NOMO-1 treated with dmso at 0.1 percent for 144 hours (cell line): Measurements from ENCODE around the gene CHMP2B.
A peak's percentile ranks its signal among the peaks of the same experiment; 100 is the strongest.
"Not testable (repeated sequence)": the region's sequence is repeated elsewhere in the genome, so short reads cannot be mapped to it uniquely, and the experiment has no call there.

Source experiments
- DNase-seq: peaks from one replicate; lab custom pipeline; 2025; ENCODE audit not compliant: unreplicated experiment; lab: John Stamatoyannopoulos, UW

CHMP2B gene

DNA sequence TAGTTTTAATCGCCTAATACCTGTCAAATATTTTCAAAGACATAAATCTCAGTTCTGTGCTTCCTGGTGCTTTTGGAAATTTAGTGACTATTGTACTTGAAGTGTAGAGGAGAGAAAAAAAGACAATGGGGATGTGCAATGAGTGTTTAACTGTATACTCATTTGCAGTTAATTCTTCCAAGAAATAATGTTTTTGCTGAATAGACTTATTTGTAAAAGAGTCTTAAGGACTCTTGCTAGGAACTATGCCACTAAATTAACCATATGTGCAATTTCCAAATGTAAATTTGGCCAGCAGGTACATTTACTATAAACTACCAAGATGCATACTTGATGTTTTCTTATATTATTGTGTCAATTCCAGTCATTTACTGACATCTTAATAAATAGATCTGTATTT is 2.0 kb downstream of the CHMP2B start:
- DNase-seq: no peak

- DNase-seq: no peak
These were observed 6.7 kb downstream of the CHMP2B start for GRCh38 chr3:87233805-87234204.

GRCh38 chr3:87236093-87236492 is 9.0 kb downstream of the CHMP2B start:
- no peak for DNase-seq

- DNase-seq: no peak
These were observed 19.7 kb downstream of the CHMP2B start for GRCh38 chr3:87246662-87247429.

GRCh38 chr3:87247430-87247773 is 20.3 kb downstream of the CHMP2B start:
- DNase-seq: no peak

DNA sequence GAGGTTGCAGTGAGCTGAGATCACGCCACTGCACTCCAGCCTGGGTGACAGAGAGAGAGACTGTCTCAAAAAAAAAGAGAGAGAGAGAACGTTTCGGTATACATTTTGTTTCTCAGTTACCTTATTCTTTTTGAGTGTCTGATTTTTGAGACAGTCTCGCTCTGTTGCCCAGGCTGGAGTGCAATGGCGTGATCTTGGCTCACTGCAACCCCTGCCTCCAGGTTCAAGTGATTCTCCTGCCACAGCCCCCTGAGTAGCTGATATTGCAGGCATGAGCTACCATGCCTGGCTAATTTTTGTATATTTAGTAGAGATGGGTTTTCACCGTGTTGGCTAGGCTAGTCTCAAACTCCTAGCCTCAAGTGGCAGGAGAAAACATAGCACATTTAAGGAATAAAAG is 21.1 kb downstream of the CHMP2B start:
- DNase-seq: not testable (repeated sequence)

DNA sequence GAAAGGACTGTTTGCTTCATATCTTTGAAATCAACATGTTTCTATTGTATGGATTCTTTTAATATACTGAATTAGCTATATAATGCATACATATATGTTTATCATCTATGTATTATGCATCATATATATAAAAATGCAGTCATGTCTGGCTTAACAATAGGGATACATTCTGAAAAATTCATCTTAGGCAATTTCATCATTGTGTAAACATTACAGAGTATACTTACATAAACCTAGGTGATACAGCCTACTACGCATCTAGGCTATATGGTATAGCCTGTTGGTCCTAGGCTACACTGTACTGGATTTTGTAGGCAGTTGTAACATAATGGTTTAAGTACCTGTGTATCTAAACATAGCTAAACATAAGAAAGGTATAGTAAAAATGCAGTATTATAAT is 21.7 kb downstream of the CHMP2B start:
- DNase-seq: no peak

DNA sequence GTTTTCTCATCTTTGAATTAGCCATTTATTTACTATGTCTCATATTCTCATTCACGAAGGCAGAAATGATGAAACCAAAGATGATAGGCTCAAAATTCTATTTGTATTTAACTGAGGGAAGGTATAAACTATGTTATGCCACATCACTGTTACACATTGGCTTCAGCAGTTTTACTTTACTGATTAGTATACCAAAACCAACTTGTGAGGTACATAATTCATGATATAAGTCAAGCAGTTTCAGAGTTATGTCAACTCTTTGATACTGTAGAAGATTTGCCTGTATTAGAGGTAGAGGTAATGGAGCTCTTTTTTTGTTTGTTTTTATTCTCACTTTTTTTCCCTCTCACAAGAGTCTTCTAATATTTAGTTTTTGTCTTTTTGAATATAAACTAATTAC is 22.9 kb downstream of the CHMP2B start:
- DNase-seq: no peak

GRCh38 chr3:87260270-87260669 is 33.2 kb downstream of the CHMP2B start:
- DNase-seq: no peak

DNA sequence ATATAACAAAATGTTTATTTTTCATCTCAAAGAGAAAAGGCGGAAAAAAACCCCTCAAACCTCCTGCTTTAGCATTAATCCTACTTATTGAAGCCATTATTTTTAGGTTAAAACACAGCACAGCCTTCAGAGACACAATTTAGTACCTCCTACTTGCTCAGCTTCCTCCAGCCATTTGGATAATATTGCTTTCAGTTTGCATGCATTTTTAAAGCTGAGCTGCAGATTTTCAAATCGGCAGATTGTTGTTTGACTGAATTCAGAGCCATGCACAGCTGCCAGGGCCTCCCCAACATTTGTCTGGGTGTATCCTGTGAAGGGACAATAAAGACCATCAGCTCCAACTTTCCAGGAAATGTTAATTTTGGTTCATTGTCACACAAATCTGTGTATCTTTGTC is 34.8 kb downstream of the CHMP2B start:
- no peak for DNase-seq

DNA sequence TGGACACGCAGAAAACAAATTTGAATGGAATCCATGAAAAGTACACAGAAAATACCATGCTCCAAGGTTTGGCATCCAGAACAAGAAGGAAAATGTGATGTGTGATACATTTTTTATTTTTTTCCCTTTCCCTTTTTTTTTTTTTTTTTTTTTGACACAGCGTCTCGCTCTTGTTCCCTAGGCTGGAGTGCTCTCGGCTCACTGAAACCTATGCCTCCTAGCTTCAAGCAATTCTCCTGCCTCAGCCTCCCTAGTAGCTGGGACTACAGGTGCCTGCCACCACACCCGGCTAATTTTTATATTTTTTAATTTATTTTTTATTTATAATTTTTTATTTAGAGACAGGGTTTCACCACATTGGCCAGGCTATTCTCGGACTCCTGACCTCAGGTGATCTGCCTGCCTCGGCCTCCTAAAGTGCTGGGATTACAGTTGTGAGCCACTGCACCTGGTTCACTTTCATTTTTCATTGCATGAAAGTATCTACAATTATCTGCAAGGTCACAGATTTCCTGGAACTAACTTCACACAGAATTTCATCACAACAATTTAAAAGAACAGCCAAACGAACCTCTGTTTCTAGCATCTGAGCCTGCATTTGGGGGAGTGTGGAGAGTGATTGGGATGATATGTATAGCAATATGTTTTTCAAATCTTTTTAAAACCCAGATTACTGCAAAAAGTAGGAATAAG is 41.0 kb downstream of the CHMP2B start:
- no peak for DNase-seq

DNA sequence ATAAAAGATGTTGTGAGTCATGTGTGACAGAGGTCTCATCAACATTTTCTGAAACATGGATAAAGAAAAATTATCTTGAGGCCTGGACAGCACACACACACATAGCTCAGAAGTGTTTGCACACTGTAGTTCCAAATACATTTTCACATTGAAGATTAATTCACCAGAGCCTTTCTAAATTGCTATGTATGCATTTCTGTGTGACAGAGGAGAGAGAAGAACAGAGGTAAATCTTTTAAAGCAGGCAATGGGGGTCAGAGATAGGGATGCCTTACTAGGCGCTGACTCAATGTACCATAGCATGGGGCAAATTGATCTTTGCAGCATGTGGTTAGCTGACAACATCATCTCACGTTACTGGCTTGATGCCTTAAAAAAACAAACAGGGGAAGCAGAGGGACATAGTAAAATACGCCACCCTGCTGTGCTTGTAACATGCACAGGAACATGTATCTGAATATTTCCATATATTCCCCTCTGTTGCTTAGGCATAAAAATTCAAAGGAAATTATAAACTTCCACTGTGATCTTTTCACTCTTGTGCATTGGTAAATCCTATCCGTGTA is 41.6 kb downstream of the CHMP2B start:
- no peak for DNase-seq

GRCh38 chr3:87269723-87270122 is 42.6 kb downstream of the CHMP2B start:
- DNase-seq: no peak

DNA sequence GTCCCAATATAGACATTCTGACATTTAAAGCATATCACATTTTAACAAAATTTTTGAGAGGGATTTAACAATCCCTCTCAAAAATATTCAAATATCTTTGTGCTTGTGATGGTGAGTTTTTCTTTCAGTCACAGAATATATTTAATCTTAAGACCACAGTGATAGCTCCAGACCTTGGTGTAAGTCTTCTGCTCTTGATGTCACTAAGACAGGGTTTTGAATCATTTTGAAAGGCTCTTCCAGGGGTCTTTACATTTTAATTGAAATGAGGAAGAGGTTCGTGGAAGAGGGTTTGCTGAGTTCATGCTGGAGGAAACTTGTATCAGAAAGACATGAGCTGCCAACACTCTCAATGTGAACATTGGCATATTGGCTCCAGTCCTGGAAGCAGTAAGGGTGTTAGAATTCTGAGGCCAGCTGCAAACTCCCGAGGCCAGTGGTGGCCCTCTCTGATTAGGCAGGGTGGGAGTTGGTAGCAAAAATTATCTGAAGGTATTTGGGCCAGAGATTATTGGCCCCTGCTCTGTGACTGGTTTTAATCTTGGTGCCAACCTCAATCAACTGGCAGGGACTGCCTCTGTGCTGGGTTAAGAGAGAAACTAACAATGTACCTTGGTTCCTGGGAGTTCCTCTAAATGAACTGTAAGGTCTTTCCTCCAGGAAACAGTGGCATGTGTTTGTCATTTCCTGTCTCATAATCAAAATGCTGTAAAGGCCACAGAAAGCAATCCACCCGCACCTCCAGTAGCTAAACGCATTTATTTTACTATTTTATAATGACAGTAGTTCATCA is 44.0 kb downstream of the CHMP2B start:
- peak; percentile 5 for DNase-seq

DNA sequence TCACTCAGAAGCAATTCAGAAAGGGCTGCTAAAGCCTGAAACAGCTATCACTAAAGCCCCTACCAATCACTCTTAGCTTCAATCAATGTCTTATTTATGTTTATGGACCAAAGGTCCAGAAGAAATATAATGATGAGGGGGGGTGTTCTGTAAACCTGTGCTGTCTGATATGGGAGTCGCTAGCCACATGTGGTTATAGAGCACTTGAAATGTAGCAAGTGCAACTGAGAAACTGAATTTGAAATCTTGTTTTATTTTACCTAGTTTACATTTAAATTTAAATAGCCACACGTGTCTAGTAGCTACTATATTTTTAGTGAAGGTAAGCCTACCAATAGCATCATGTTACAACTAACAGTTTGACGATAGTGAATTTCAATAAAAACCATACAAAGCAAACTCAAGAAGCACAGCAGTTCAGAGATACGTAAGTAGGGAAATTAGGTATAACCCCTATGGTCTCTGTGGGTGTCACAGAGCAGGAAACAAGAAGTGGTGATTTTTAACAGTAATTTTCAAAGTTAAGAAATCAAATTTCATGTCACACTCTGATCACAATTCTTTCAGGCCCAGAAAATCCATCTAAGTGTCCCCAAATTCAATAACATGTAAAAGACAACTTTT is 45.7 kb downstream of the CHMP2B start:
- DNase-seq: no peak

DNA sequence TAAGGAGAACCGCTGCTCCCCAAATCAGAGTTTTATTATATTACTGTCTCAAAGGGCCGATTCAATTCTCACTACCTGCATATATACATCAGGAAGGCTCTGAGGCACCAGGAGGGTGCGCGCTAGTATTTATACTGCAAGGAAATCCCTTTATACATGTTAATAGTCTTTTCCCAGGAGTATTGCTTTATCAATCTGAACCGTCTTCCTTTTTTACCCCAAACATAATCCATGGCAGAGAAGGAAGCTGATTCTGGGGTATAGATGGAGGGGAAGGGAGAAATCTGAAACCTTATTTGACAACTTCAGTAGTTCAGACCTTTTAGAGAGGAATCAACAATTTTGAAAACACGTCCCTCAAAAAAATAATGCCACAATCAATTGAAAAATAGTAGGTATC is 49.4 kb downstream of the CHMP2B start, which contains the start of gene POU1F1:
TSS of gene POU1F1 (minus strand) at position 101 of the 400 bp plus-strand sequence. CDS start 122 bp downstream, outside the sequence.
- no peak for DNase-seq

- DNase-seq: no peak
These were observed 59.9 kb downstream of the CHMP2B start for GRCh38 chr3:87287011-87287410.

GRCh38 chr3:87288446-87288845 is 61.3 kb downstream of the CHMP2B start:
- no peak for DNase-seq

DNA sequence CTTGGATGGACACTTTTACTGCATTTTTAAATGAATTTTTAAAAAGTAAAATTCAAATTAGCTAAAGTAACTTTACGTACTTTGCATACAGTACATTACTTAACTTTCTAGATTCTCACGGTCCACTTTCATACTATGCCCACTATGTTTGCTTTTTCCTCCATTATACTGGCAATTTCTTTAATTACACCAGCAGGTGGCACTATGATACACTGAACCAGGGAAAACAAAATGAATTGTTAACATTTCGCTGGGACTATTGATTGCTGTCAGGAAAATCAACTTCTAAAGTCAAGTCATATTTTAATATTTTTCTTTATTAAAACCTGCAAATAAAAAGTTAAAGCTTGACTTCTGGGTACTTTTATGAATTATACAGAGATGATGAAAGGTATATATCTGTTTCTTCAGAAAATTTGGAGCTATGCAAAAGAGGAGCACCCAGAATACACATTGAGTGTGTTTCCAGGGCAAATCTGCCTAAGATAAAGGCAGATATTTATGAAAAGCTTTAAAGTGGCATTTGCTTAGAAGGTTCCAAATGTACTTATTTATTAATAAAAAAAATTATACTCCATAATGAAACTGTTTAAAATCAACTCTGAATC is 71.1 kb downstream of the CHMP2B start:
- DNase-seq: no peak

- not testable (repeated sequence) for DNase-seq
These were observed 77.9 kb downstream of the CHMP2B start for GRCh38 chr3:87305031-87305430.
